Measurements from ENCODE around the gene SH3PXD2A. TPM values are rescaled to one million over a fixed set of nuclear protein-coding genes. Genes with fewer than 3 reads are reported as not detected.

Gene SH3PXD2A
- total and polyA plus RNA-seq, 9 of the 15 experiments (the other 6 are each of a cell fraction or from before 2014, with no cell fraction given) = 0.41 to 9.3 (median 2.5) TPM

- H3K79me2 ChIP-seq (ENCODE audit: control insufficient read depth, insufficient read depth, low read length) = no peaks in the 10 kb centered on the region
- H3K4me3 ChIP-seq = no peak overlapping the region
- 4% methylated on average over 3 of the region's 8 CpGs for WGBS (ENCODE audit: insufficient coverage, low coverage, missing lambda C conversion rate)
- H3K4me1 ChIP-seq (replicated peaks in 1 of 2; ENCODE audit: control insufficient read depth in 2 of 2, insufficient read depth in 2 of 2, low read length in 2 of 2) = no peaks in the 10 kb centered on the region
- H3K36me3 ChIP-seq (ENCODE audit: control insufficient read depth, insufficient read depth, low read length) = no peaks in the 10 kb centered on the region
- H3K27me3 ChIP-seq (ENCODE audit: control insufficient read depth in 2 of 2, insufficient read depth in 2 of 2, low read length in 2 of 2) = peaks cover 0 to 62% of the 10 kb centered on the region in 2 experiments; a peak in 3 of 5 replicates
- H4K20me1 ChIP-seq (replicated peaks; ENCODE audit: control insufficient read depth, insufficient read depth, low read length) = no peaks in the 10 kb centered on the region; the same call in 1 of the 2 replicates
- intact Hi-C loops (cut with micrococcal nuclease) = no loop called here
- ATAC-seq (no peak), DNase-seq (ENCODE audit: extremely low read depth in 1 of 4, low spot score in 3 of 4) (no peak), FAIRE-seq (no peak)
- POLR2A ChIA-PET = no interaction called here
- no peaks in the 10 kb centered on the region for H3K9me1 ChIP-seq (ENCODE audit: control insufficient read depth, insufficient read depth, low read length)
- no peak overlapping the region for H2AFZ ChIP-seq (ENCODE audit: low read depth, low read length)
- H3K9me3 ChIP-seq (replicated peaks; ENCODE audit: control insufficient read depth, insufficient read depth, low read depth, low read length) = no peaks in the 10 kb centered on the region
- no TSS peak for BruUV-seq (replicated peaks)
- CTCF ChIA-PET (ENCODE audit: low intra/inter-chr PET ratio) = no interaction called here
- in situ Hi-C loops (cut with MboI) = no loop called here
- H3K27ac ChIP-seq (ENCODE audit: extremely low read depth, low read depth, low read length) = no peak overlapping the region
- H3K9ac ChIP-seq (ENCODE audit: insufficient read depth in 1 of 2, low read depth in 2 of 2, low read length in 2 of 2) = no peak overlapping the region
- no peak overlapping the region for H3K4me2 ChIP-seq (ENCODE audit: insufficient read depth, low read length)
- TF ChIP-seq E2F6 (IDR thresholded peaks at IDR 0.05; ENCODE audit: borderline replicate concordance in 1 of 2, extremely low read depth in 1 of 2, insufficient read depth in 1 of 2, insufficient read length in 1 of 2, low read depth in 1 of 2, low read length in 1 of 2, poor library complexity in 1 of 2, severe bottlenecking in 1 of 2) (no peak), ZNF668 (CRISPR knock-in tag; IDR thresholded peaks at IDR 0.05) (no peak), AFF1 (IDR thresholded peaks at IDR 0.05; ENCODE audit: low read depth in 1 of 2, partially characterized antibody in 2 of 2) (no peak), U2AF1 (optimal IDR thresholded peaks at IDR 0.05; ENCODE audit: low read depth, low read length) (no peak), ZBTB33 (CRISPR knock-in tag; IDR thresholded peaks at IDR 0.05) (no peak), ELF2 (CRISPR knock-in tag; IDR thresholded peaks at IDR 0.05) (no peak), SFPQ (IDR thresholded peaks at IDR 0.05; ENCODE audit: low read depth, low read length) (no peak), GATAD2A (IDR thresholded peaks at IDR 0.05) (no peak), RBM22 (IDR thresholded peaks at IDR 0.05; ENCODE audit: low read depth, low read length, poor library complexity, severe bottlenecking) (no peak), ZNF766 (CRISPR knock-in tag; conservative IDR thresholded peaks at IDR 0.05) (no peak), BCOR (IDR thresholded peaks at IDR 0.05) (no peak)
These were observed 71.3 kb downstream of the SH3PXD2A start for GRCh38 chr10:103784089-103784488.

All from K562 (cell line).